Muscle layer of colon (tissue), 2 donors: ENCODE measurements around the gene ERGIC1.

Source experiments
- H3K27ac ChIP-seq: one replicate; pipeline ENCODE4 v1.7.0; 2013; ENCODE audit warnings: low read depth, mild to moderate bottlenecking, low read length, moderate library complexity
- H3K27me3 ChIP-seq, 2 donors: one replicate each; pipeline ENCODE4 v1.7.0; 2013; ENCODE audit warnings: low read length in 2 of 2, mild to moderate bottlenecking in 2 of 2; ENCODE audit not compliant: insufficient read depth in 2 of 2, control insufficient read depth in 1 of 2
- H3K36me3 ChIP-seq: one replicate; pipeline ENCODE4 v1.7.0; 2013; ENCODE audit warnings: mild to moderate bottlenecking, low read length; ENCODE audit not compliant: insufficient read depth
- H3K4me1 ChIP-seq: one replicate; pipeline ENCODE4 v1.7.0; 2013; ENCODE audit warnings: mild to moderate bottlenecking, low read length; ENCODE audit not compliant: insufficient read depth
- H3K4me3 ChIP-seq, 2 donors: one replicate each; pipeline ENCODE4 v1.7.0; 2013; ENCODE audit warnings: low read length in 2 of 2, low read depth in 1 of 2, mild to moderate bottlenecking in 1 of 2, moderate library complexity in 1 of 2
- H3K9ac ChIP-seq: one replicate; pipeline ENCODE4 v1.7.0; 2013; ENCODE audit warnings: low read length
- H3K9me3 ChIP-seq: one replicate; pipeline ENCODE4 v1.7.0; 2013; ENCODE audit warnings: mild to moderate bottlenecking, low read length
- donor health status: abdominal sarcoma.
- donor health status: Adenocarcinoma of cecum.

ERGIC1 gene

DNA sequence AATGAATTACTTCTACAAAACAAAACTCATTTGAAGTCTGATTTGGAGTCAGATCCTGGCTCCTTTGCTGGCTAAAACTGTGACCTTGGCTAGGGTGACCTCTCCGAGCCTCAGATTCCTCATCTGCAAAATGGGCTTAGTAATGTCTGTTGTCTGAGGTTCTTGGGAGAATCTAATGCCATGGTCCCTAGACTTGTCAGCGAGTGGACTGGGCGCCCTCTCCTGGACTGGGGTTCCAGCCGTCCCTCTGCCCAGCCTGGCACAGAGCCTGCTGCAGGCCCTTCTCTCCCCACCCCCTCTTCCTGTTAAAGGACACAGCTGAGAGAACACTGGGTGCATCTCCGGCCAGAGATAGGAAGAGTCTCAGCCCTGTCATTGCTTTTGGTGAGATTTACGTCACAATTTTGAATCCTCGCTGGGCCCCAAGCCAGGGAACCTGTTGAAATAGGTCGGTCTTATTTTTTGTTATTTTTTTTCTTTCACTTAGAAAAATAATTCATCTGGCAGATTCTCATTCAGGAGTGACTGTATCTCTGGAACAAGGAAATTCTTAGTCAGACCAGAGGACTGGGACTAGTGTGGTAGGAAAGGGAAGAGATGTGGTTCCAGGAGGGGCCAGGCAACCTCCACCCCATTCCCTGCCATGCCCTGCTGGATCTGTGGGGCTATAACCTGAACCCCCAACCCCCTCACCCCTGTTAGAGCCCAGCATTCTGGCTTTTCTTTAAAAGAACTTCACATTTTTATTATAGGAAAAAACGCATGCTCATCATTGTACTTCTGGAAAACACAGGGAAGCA lies 77.0 kb downstream of the ERGIC1 start:
- Histone ChIP-seq H3K4me3 (no peak overlapping the region), H3K27me3 (no peaks in the 10 kb centered on the region), H3K27ac (peak overlapping the region; percentile 37), H3K9ac (no peak overlapping the region), H3K4me1 (peaks cover 24% of the 10 kb centered on the region), H3K36me3 (peaks cover 37% of the 10 kb centered on the region), H3K9me3 (no peaks in the 10 kb centered on the region)

DNA sequence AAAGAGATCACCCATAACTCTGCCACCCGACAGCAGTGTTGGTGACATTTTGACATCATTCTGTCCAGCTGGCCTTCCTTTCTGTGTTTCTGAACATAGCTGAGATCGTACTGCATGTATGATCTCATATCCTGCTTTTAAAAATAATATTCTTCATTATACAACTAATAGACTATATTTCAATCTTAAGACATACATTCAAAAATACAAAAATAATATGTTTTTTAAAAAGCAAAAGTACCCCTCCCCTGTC lies 77.5 kb downstream of the ERGIC1 start:
- Histone ChIP-seq H3K27me3 (no peaks in the 10 kb centered on the region), H3K27ac (peak overlapping the region; percentile 37), H3K9me3 (no peaks in the 10 kb centered on the region), H3K36me3 (peaks cover 42% of the 10 kb centered on the region), H3K9ac (no peak overlapping the region), H3K4me3 (no peak overlapping the region), H3K4me1 (peaks cover 19% of the 10 kb centered on the region)

DNA sequence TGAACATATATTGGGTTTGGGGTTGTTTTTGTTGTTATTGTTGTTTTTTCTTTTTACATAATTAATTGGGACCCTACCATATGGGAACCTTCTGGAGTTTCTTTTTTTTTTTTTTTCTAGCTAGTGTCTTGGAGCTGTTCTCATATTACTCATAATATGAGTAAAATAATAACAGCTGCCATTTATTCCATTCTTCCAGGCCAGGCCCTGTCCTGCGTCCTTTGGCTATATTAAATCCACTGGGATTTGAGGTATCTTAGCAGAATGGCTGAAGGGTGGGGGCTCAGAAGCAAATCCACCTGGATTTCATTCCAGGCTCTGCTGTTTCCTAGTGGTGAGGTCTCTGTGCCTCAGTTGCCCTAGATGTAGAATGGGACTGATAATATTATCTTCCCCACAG lies 77.9 kb downstream of the ERGIC1 start:
- Histone ChIP-seq H3K4me1 (peaks cover 15% of the 10 kb centered on the region), H3K27ac (no peak overlapping the region), H3K4me3 (no peak overlapping the region), H3K27me3 (no peaks in the 10 kb centered on the region), H3K9me3 (no peaks in the 10 kb centered on the region), H3K36me3 (peaks cover 42% of the 10 kb centered on the region), H3K9ac (no peak overlapping the region)

DNA sequence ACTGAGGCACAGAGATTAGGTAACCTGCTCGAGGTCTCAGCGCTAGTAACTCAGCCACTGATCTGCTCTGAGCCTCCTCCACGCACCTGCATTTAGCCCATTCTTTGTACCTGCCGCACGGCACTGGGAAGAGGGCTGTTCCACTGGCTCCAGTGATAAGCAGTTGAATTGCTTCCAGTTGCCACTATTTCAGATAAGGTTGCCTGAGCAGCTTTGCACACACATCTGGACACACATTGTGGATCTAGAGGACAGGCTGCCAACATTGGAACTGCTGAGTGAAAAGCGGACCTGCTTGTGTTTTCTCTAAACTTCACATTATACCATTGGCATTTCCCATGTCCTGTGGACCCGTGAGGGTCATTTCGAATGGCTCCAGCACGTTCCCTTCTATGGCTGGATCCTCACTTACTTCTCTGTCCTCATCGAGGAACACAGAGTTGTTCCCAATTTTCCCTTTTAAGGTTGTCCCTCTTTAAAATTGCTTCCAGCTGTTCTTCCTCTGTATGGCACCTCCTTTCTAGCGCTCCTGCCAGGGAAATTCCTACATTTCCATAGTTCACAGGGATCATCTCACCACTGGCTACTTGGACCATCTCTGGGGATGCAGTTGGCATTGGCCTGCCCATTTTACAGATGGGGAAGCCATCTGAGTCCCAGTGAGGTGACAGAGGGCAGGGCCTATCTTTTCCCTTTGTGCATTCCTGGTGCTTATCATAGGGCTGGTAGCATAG lies 79.2 kb downstream of the ERGIC1 start:
- Histone ChIP-seq H3K9me3 (no peaks in the 10 kb centered on the region), H3K27me3 (no peaks in the 10 kb centered on the region), H3K4me3 (no peak overlapping the region), H3K9ac (no peak overlapping the region), H3K36me3 (peaks cover 50% of the 10 kb centered on the region), H3K4me1 (peaks cover 6% of the 10 kb centered on the region), H3K27ac (no peak overlapping the region)

DNA sequence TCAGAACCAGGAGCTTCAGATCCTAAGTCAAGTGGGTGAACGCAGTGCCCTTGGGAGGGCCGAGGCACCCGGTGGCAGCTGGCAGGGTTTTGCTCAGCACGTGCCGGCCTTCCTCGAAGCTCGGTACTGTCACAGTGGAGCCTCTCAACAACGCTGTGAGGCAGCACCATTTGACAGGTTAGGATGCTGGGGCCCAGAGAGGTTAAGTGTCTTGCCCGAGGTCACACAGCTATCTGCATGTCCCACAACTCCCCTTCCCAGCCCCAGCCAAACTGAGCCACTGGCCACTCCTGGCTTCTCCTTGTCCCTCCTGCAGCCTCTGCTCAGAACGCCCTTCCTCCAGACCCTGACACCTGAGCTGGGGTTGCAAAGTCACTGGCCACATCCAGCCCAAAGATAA lies 81.5 kb downstream of the ERGIC1 start:
- Histone ChIP-seq H3K9me3 (no peaks in the 10 kb centered on the region), H3K27ac (no peak overlapping the region), H3K4me1 (peaks cover 18% of the 10 kb centered on the region), H3K36me3 (peaks cover 52% of the 10 kb centered on the region), H3K27me3 (no peaks in the 10 kb centered on the region), H3K9ac (no peak overlapping the region), H3K4me3 (no peak overlapping the region)

DNA sequence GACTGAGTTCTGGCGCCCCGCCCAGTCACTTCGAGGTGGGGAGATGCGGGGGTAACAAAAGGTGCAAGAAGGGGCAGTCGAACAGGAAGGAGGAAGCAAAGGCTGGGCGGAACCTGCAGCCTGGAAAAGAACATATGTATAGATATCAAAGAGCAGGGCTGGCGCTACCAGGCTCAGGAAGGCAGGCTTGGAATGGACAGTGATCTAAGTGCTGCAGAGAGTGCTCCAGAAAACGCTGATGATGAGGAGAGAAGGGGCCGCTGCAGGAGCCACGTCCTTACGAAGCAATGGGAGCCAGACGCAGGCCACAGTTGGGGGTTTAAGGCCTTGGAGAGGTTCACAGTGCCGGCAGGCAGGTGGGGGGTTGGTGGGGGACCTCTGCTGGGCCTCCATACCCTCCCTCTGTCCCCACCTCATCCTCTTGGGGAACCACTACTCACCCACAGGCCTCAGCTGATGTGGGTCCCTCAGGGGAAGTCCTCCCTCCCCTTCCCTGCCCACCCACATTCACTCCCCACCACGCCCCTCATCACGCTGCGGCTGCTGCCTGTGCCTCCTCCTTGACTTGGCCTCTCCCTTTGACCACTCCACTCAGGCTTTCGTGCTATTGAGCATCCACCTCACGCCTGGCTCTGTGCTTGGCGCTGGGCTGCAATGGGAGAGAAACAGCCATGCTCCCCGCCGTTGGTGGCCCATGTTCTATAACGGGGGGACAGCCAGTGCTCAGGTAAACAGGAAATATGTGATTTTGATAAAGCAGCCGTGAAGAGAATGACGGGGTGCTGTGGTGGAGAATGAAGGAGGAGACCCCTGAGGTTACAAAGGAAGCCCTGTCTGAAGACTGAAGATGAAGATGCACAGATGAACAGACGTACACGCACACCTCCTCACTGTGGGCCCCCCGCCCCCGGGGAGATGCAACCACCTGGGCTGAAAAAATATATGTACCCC lies 84.6 kb downstream of the ERGIC1 start:
- H3K4me3 ChIP-seq = no peak overlapping the region
- no peak overlapping the region for H3K27ac ChIP-seq
- H3K9me3 ChIP-seq = no peaks in the 10 kb centered on the region
- H3K27me3 ChIP-seq = no peaks in the 10 kb centered on the region
- H3K4me1 ChIP-seq = peaks cover 13% of the 10 kb centered on the region
- H3K36me3 ChIP-seq = peaks cover 58% of the 10 kb centered on the region
- no peak overlapping the region for H3K9ac ChIP-seq

DNA sequence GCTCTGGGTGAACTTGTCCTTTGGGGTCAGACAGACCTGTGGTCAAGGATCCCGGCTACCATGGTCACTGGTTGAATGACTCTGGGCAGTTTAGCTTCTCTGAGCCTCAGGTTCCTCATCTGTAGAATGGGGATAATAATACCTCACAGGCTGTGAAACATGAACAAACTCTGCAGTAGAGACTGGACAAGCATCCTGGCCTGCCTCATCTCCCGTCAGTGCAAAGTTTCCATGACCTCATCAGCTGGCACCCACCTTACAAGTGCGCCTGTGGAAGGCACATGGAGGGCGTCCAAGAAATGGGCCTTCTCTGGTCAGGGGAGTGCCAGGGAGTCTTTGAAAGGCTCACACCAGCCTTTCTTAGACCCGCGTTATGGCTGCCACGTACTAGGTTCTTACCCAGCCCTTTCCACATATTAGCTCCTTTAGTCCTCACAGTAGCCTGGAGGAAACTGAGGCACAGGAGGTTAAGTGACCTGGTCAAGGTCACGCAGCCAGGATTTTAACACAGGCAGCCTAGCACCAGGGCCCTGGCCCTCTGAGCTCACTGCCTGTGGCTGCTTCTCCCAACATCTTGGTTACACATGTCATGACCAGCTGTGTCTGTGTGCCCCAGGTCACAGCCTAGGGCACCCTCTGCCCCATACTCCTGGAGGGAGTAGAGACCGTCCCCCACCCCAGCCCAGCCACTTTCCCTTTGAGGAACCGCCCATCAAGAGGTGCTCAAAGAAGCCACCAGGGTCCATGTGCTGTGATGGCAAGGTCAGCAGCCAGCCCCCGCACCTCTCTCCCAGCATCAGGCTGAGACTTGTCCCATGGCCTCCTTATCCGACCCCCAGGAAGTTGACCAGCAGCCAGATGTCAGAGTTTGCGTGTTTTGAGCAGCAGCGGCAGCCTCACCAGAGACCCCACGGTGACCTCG lies 85.7 kb downstream of the ERGIC1 start:
- Histone ChIP-seq H3K4me3 (no peak overlapping the region), H3K9ac (peak overlapping the region; percentile 23), H3K27ac (peak overlapping the region; percentile 72)

DNA sequence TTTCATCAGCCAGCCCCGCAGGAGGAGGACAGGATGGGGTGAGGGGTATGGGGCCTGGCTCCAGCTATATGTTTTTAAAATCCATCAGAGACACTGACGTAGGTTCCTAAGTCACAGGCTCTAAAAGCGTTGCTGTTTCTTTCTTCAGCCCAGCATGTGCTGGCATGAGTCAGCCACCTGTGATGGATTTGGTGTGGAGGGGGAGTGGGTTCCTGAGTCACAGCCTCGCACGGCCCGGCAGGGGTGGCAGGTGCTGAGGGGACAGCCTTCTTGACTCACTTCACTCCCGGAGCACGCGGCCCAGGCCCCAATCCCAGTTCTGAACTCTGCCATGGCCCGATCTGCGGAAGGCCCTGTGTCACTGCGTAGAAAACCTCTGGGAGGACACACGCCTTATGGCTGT lies 86.4 kb downstream of the ERGIC1 start:
- Histone ChIP-seq H3K9ac (peak overlapping the region; percentile 23), H3K9me3 (no peaks in the 10 kb centered on the region)

More for the DNA sequence above, 85.7 kb downstream of the ERGIC1 start:
- H3K4me1 ChIP-seq = peaks cover 13% of the 10 kb centered on the region
- H3K36me3 ChIP-seq = peaks cover 57% of the 10 kb centered on the region
- no peaks in the 10 kb centered on the region for H3K27me3 ChIP-seq
- H3K9me3 ChIP-seq = no peaks in the 10 kb centered on the region

DNA sequence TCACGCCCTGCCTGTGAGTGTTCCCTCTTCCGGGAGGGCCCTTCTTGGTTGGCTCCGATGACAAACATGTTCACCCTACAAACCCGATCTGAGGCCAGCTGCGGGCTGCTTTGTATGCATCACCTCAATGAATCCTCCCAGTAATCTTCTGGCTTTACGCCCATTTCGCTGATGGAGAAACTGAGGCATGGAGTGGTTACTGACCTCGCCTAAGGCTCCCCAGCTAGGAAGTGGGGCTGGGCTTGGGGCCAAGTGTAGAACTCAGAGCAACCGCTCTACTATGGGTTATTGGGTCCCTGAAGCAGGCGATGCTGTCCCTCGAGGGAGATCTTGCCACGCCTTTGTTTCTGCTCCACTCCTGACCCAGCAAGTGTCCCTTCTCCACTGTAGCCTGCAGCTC lies 86.9 kb downstream of the ERGIC1 start:
- H3K36me3 ChIP-seq = peaks cover 53% of the 10 kb centered on the region
- H3K4me3 ChIP-seq = no peak overlapping the region
- H3K27me3 ChIP-seq = no peaks in the 10 kb centered on the region

More for the DNA sequence above, 86.4 kb downstream of the ERGIC1 start:
- Histone ChIP-seq H3K36me3 (peaks cover 53% of the 10 kb centered on the region), H3K4me3 (no peak overlapping the region), H3K27ac (peak overlapping the region; percentile 72), H3K4me1 (peaks cover 13% of the 10 kb centered on the region), H3K27me3 (no peaks in the 10 kb centered on the region)

DNA sequence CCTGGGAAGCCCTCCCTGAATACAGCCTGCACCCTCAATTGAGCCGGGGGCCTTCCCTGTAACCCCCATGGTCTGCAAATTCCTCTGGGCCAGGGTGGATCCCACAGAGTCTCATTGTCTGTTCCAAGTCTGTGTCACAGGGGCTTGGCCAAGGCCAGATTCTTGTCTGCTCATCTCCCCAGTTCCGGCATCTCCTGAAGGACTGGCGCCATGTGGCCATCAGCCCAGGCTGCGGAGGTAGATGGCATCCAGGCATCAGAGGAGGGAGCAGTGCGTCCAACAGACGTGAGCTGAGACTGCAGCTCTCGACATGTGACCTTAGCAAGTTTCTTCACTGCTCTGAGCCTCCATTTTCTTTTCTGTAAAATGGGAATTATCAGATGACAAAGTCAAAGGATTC lies 87.9 kb downstream of the ERGIC1 start:
- H3K27me3 ChIP-seq = no peaks in the 10 kb centered on the region
- peaks cover 48% of the 10 kb centered on the region for H3K36me3 ChIP-seq
- H3K4me3 ChIP-seq = no peak overlapping the region
- H3K9ac ChIP-seq = no peak overlapping the region
- H3K9me3 ChIP-seq = no peaks in the 10 kb centered on the region
- peaks cover 13% of the 10 kb centered on the region for H3K4me1 ChIP-seq
- no peak overlapping the region for H3K27ac ChIP-seq

More for the DNA sequence above, 86.9 kb downstream of the ERGIC1 start:
- Histone ChIP-seq H3K9me3 (no peaks in the 10 kb centered on the region), H3K9ac (no peak overlapping the region), H3K27ac (peak overlapping the region; percentile 19), H3K4me1 (peaks cover 13% of the 10 kb centered on the region)
